GM19025 (cell line): ENCODE results near the gene CATSPER3.

ENCODE experiments used
- ATAC-seq: cut with Tn5 transposase; IDR thresholded peaks from one replicate; pipeline ENCODE4 v1.9.1; 2021; ENCODE audit warnings: mild to moderate bottlenecking, low read depth, moderate library complexity; ENCODE audit not compliant: unreplicated experiment

Gene CATSPER3

GRCh38 chr5:135009736-135010501 lies 42.2 kb downstream of the CATSPER3 start:
- ATAC-seq, result no peak

- ATAC-seq, result no peak
Measured at GRCh38 chr5:135010502-135011354, 43.0 kb downstream of the CATSPER3 start.

DNA sequence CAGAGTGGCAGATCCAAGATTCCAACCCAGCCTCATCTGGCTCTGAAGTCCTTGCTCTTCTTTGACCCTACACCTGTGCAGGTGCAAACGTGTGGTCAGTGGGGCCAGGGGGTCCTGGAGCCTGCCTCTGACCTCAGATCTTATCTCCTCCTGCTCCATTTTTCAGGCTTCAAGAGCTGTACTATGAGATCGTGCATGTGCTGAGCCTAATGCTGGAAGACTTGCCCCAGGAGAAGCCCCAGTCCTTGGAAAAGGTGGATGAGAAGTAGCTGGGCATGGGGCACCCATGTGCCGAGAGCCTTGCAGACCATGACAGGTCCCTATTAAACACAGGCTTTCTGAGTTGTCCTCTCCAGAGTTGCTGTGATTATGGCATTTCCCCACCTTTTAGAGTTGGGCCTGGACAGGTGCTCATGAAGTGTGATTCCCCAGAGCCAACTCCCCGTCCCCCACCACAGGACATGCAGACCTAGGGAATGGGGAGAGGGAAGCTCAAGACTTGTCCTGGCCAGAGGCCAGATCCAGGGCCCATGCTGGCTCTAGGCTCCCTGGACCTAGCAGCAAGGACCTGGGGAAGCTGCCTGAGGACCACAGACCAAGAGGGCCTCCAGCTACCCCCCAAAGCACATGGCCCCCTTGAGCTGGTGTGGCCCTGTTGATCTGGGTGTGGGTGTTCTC lies 43.8 kb downstream of the CATSPER3 start:
- ATAC-seq, result no peak

DNA sequence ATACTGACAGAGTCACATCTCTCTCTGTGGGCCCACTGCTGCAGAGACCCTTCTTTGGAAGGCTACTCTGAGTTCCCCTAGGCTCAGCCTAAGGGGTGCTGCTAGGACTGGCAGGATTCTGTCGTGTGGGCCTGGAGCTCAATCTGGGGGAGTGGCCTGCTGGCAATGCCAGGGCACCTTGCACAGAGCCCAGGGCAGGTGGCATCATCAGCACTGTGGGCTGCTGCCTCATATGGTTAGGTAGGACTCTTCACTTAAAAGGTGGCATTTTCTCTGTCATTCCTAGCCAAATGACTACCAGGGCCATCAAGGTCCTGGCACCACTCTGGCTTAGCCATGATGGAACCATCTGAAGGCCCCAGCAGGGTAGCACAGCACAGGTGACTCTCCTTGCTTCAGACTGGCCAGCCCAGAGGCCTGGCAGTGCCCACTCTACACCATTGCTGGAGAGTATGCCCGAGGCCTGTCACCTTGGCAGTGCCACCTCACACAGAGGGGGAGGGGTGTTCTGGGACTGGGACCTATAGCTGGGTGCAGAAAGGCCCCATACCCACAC lies 44.4 kb downstream of the CATSPER3 start:
- no peak for ATAC-seq

DNA sequence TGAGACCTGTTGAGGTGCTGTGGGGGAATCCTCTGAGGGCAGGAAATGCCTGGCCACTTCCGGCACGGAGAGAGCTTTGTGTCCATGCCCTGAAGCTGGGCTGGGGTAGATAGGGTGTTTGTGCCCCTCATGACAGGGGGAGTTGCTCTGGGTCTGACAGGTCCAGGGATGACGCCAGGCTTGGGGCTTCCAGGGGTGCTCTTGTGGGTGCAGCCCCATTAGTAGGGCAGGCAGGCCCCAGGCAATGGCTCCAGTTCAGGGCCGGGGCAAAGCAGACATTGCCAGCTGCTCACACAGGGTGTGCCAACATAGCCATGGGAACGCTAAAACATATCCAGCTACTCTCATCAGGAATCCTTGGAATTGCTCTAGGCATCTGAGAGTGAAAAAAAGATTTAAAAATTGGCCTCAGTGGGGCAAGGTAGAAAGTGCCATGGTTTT lies 45.3 kb downstream of the CATSPER3 start:
- no peak for ATAC-seq

DNA sequence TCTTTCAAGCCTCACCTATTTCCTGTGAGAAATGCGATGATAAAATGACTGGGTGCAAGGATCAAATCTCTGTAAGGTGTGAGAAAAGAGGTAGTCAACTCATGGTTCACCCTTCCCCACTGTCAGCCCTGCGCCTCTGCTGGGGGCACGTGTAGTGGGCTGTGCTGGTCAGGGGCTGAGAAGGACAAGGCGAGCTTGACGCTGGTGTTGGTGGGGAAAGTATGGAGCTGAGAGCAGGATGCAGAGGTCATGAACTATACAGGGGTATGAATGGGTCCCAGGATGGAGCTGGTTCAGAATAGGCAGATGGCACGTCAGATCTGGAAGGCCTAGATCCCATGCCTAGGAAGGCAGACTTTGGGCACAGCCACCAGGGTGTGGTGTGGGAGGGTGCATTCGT lies 45.7 kb downstream of the CATSPER3 start:
- ATAC-seq, result no peak

- no peak for ATAC-seq
Measured at GRCh38 chr5:135013947-135014570, 46.4 kb downstream of the CATSPER3 start.

GRCh38 chr5:135015942-135016341 lies 48.2 kb downstream of the CATSPER3 start:
- no peak for ATAC-seq

DNA sequence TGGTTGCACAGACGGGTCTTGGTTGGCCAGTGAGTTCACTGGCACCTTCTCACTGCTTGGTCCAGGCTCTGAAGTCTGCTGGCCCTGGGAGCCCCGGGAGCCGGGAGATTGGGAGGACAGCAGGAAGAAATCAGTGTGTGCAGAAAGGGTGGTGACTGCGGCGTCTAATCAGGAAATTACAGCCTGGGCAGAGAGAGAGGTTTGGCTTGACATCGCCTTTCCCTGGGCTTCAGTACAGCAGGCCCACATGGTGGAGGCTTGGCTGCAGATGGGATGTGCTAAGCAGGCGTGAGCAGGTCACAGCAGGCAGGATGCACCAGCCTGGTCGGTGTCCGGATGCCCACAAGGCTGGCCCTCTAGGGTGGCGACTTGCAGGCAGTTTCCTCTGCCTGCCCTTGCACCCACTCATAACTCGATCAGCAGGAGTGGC lies 49.2 kb downstream of the CATSPER3 start:
- no peak for ATAC-seq

DNA sequence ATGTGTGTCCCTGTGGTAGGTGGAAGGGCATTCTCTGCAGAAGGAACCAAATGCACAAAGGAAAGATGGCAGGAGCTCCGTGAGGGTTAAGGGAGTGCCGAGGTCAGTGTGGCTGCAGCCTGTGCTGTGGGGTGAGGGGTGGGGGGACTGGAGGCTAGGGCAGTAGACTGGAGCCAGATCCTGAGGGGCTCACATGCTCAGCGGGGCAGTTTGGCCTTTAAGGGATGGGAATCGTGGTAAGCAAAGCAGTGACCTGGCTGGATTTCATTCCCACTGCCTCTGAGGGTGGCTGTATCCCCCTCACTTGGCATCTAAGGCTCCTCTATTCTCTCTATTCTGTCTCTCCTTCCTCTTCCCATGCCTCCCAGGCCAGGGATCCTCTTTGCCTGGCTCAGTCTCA lies 50.8 kb downstream of the CATSPER3 start:
- no peak for ATAC-seq

- no peak for ATAC-seq
Measured at GRCh38 chr5:135019314-135019713, 51.6 kb downstream of the CATSPER3 start.

GRCh38 chr5:135020111-135020895 lies 52.6 kb downstream of the CATSPER3 start:
- no peak for ATAC-seq

- ATAC-seq, result no peak
Measured at GRCh38 chr5:135024956-135025729, 57.4 kb downstream of the CATSPER3 start.

GRCh38 chr5:135025730-135026644 lies 58.3 kb downstream of the CATSPER3 start:
- ATAC-seq, result no peak

DNA sequence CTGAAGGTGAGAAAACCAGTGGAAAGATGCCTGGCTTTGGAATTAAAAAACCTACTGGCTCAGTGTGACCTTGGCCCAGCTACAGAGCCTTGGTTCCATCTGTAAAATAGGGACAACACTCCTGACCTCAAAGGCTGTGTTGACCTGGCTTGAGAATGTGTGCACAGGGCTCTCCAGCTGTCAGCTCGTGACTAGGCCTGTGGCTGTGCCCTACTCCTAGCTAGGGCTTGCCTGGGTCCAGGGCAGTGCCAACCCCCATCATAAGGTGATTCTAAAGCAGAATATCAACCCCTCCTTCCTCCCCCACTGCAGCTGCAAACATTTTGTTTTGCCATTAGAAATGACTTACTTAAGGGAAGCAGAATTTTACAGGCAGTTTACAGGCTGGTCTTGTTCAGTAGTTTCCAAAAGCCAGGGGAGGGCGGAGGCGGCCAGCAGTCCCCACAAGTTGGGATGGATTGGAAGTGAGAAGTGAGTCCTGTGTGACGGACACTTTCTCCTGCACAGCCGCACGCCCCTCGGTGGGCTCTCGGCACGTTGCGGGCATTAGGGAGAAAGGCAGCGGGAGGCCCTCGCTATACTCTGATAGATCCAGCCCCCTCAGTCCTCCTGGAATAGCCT lies 59.0 kb downstream of the CATSPER3 start:
- ATAC-seq, result no peak

GRCh38 chr5:135027266-135027696 lies 59.6 kb downstream of the CATSPER3 start:
- no peak for ATAC-seq
